AG10803 (cell line): ENCODE measurements around the gene CHURC1.

Experiments used
- DNase-seq: peaks from one replicate; pipeline ENCODE4 v3.0.0; 2010; ENCODE audit warnings: low read depth
- H3K4me3 ChIP-seq: 2 replicates; pipeline ENCODE4 v1.5.1; 2011; ENCODE audit warnings: mild to moderate bottlenecking, low read length, control low read depth
- CTCF ChIP-seq: conservative IDR thresholded peaks from 2 replicates; pipeline ENCODE4 v1.5.1; 2011; ENCODE audit warnings: mild to moderate bottlenecking, low read length, control low read depth, inconsistent platforms

CHURC1 gene

GRCh38 chr14:64966976-64967375, 52.7 kb downstream of the CHURC1 start:
- H3K4me3 ChIP-seq, result no peak overlapping the region
- no peak for DNase-seq
- no peak for TF ChIP-seq CTCF

- no peak overlapping the region for H3K4me3 ChIP-seq
- TF ChIP-seq CTCF, result no peak
- no peak for DNase-seq
Observed at GRCh38 chr14:64968167-64968566, 53.9 kb downstream of the CHURC1 start.

- no peak overlapping the region for H3K4me3 ChIP-seq
- no peak for DNase-seq
- no peak for TF ChIP-seq CTCF
Observed at GRCh38 chr14:64968651-64969050, 54.4 kb downstream of the CHURC1 start.

GRCh38 chr14:64970041-64970440, 55.8 kb downstream of the CHURC1 start:
- H3K4me3 ChIP-seq, result no peak overlapping the region

GRCh38 chr14:64970776-64971477, 56.7 kb downstream of the CHURC1 start:
- peak; percentile 31 for DNase-seq
- H3K4me3 ChIP-seq, result peak overlapping the region; percentile 71
- TF ChIP-seq CTCF, result no peak

More at GRCh38 chr14:64970041-64970440, 55.8 kb downstream of the CHURC1 start:
- TF ChIP-seq CTCF, result no peak
- DNase-seq, result no peak

- H3K4me3 ChIP-seq, result peak overlapping the region; percentile 71
- DNase-seq, result no peak
- TF ChIP-seq CTCF, result no peak
Observed at GRCh38 chr14:64971491-64971942, 57.3 kb downstream of the CHURC1 start.
